Heart right ventricle (tissue), 16 donors: ENCODE results near the gene C9orf153. TPM values are rescaled to one million over a fixed set of nuclear protein-coding genes. Genes with fewer than 3 reads are reported as not detected.

Source experiments
- ATAC-seq, 8 donors: fragments of 200-7000 bp; cut with Tn5 transposase; one replicate each; pipeline ENCODE4 v1.9.1; 2020; ENCODE audit warnings: mild to moderate bottlenecking in 8 of 8, moderate library complexity in 8 of 8, moderate number of reproducible peaks in 1 of 8
- DNase-seq, 2 donors: peaks; one replicate each; pipeline ENCODE4 v3.0.0-alpha.2; 2020
- H3K27ac ChIP-seq, 10 donors: fragments of 200-600 bp; sonication (generic) in 2 of 10; one replicate each; pipeline versions ENCODE4 v1.5.0 to v1.8.0; 2020 to 2022; ENCODE audit warnings: mild to moderate bottlenecking in 3 of 10
- H3K27me3 ChIP-seq, 7 donors: fragments of 200-600 bp; one replicate each; pipeline ENCODE4 v1.8.0; 2021 to 2022; ENCODE audit warnings: mild to moderate bottlenecking in 2 of 7
- H3K36me3 ChIP-seq, 9 donors: fragments of 200-600 bp; sonication (generic) in 1 of 9; one replicate each; pipeline versions ENCODE4 v1.5.0 to v1.8.0; 2020 to 2022; ENCODE audit warnings: mild to moderate bottlenecking in 2 of 9
- H3K4me1 ChIP-seq, 9 donors: fragments of 200-600 bp; sonication (generic) in 1 of 9; one replicate each; pipeline versions ENCODE4 v1.5.0 to v1.8.0; 2020 to 2022; ENCODE audit warnings: mild to moderate bottlenecking in 4 of 9
- H3K4me3 ChIP-seq, 10 donors: fragments of 200-600 bp; sonication (generic) in 2 of 10; one replicate each; pipeline versions ENCODE4 v1.5.0 to v1.8.0; 2020 to 2022; ENCODE audit warnings: mild to moderate bottlenecking in 7 of 10, moderate library complexity in 2 of 10
- H3K9me3 ChIP-seq, 11 donors: fragments of 200-600 bp in 10 of 11; sonication (generic) in 2 of 11; one replicate each; pipeline versions ENCODE4 v1.5.0 to v1.8.0; 2013 to 2022; ENCODE audit warnings: mild to moderate bottlenecking in 2 of 11, control low read depth in 1 of 11, moderate library complexity in 1 of 11
- CTCF ChIP-seq, 9 donors: fragments of 200-600 bp; sonication (generic) in 2 of 9; IDR thresholded peaks; one replicate each; pipeline versions ENCODE4 v1.5.0 to v1.8.0; 2021 to 2022; ENCODE audit warnings: antibody characterized with exemption in 9 of 9, mild to moderate bottlenecking in 5 of 9, moderate library complexity in 1 of 9
- WGBS, 2 donors: extraction: QIAGEN DNeasy Blood & Tissue Kit; methylation state at CpG; one replicate each; pipeline ENCODE4 v1.1.7; 2013; ENCODE audit warnings: inconsistent platforms in 1 of 2; 5-methylcytosine and 5-hydroxymethylcytosine counted together
- intact Hi-C, 10 donors: fragments of 100-400 bp; cut with DNase I; formaldehyde crosslinking; loops; one replicate each; pipeline versions ENCODE4 v1.11.1 to v1.14.2; 2022
- polyA plus RNA-seq, 2 donors: library from polyadenylated mRNA; stranded (reverse); fragments of 200-250 nt; gene quantifications; one replicate each; pipeline ENCODE4 v1.2.3, GENCODE V29; 2013
- total RNA-seq, 10 donors: library from RNA; stranded (reverse); fragmentation: NEBNext Ultra II Directional in 3 of 10; extraction: Animal tissue kit (Norgen Biotek cat#: 25700) in 3 of 10; gene quantifications; one replicate each; pipeline versions ENCODE4 v1.2.1 to v1.2.4, GENCODE V29; 2021 to 2023
- donor health status: Arrhythmogenic right ventricular cardiomyopathy.
- donor health status: ischemic (EF 13 %, LVEDD 7.1; RV severe dilation, severe dysfunction).
- donor health status: healthy with polysubstance abuse.
- donor health status: DM: no; HTN: yes; CAD: no.
- donor health status: DM: no; HTN: no; CAD: no.
- donor health status: ischemic (EF 25% LVEDD 6.9; RV normal size, moderate dysfunction).
- donor health status: ischemic (EF 25% LVEDD 5.7; RV mildly dilated, moderate dysfunction).
- donor health status: healthy.
- donor health status: DM: yes; HTN: yes; CAD: no.
- donor health status: Ischemic cardiomyopathy.
- donor health status: ischemic (EF 35%, LVEDD 5.7; RV mildly dilated, moderate dysfunction).
- donor health status: nonischemic (EF 11% LVEDD 7.7; RV severe dilation, severe dysfunction).
- donor health status: DM: yes; HTN: yes; CAD: no.
- donor health status: PGD.
- donor health status: ischemic (EF 29% LVEDD 5.4; RV normal size, mild dysfunction).
- donor health status: nonischemic (EF 23%, LVEDD 6.1; RV moderate dilation, normal function).

The C9orf153 gene
- total and polyA plus RNA-seq, 12 donors = 0.06 to 0.72 (median 0.34) TPM; not detected in 2

GRCh38 chr9:86230858-86231257, 28.6 kb downstream of the C9orf153 start:
- ATAC-seq = no peak
- H3K4me1 ChIP-seq = no peaks in the 10 kb centered on the region
- 73 to 77% methylated on average over 2 of the region's 2 CpGs for WGBS, 2 donors
- H3K27me3 ChIP-seq = peaks cover 0 to 4% (median 0%) of the 10 kb centered on the region in 7 donors
- H3K4me3 ChIP-seq = no peak overlapping the region
- H3K27ac ChIP-seq = no peak overlapping the region
- no peak for TF ChIP-seq CTCF (IDR thresholded peaks at IDR 0.05)
- intact Hi-C loops = no loop called here
- H3K36me3 ChIP-seq = peaks cover 0 to 7% (median 0%) of the 10 kb centered on the region in 9 donors
- no peak for DNase-seq
- H3K9me3 ChIP-seq = no peaks in the 10 kb centered on the region

GRCh38 chr9:86222667-86223066, 36.8 kb downstream of the C9orf153 start:
- no peak overlapping the region for H3K27ac ChIP-seq
- DNase-seq (no peak), ATAC-seq (peak in 3 of 8 donors; percentile 18 to 54 (median 38))
- TF ChIP-seq CTCF (IDR thresholded peaks at IDR 0.05) = no peak
- H3K4me3 ChIP-seq = no peak overlapping the region
- peaks cover 0 to 2% (median 0%) of the 10 kb centered on the region in 9 donors for H3K36me3 ChIP-seq
- WGBS, 2 donors = 80 to 85% methylated on average over 4 of the region's 4 CpGs
- intact Hi-C loops = no loop called here
- H3K9me3 ChIP-seq = no peaks in the 10 kb centered on the region
- H3K27me3 ChIP-seq = no peaks in the 10 kb centered on the region
- no peaks in the 10 kb centered on the region for H3K4me1 ChIP-seq

GRCh38 chr9:86219606-86220005, 39.9 kb downstream of the C9orf153 start:
- intact Hi-C loops = no loop called here
- no peaks in the 10 kb centered on the region for H3K4me1 ChIP-seq
- H3K36me3 ChIP-seq = no peaks in the 10 kb centered on the region
- H3K27ac ChIP-seq = no peak overlapping the region
- no peaks in the 10 kb centered on the region for H3K27me3 ChIP-seq
- 80 to 84% methylated on average over 3 of the region's 3 CpGs for WGBS, 2 donors
- no peak for TF ChIP-seq CTCF (IDR thresholded peaks at IDR 0.05)
- DNase-seq (no peak), ATAC-seq (no peak)
- H3K4me3 ChIP-seq = no peak overlapping the region
- H3K9me3 ChIP-seq = no peaks in the 10 kb centered on the region

GRCh38 chr9:86217076-86217755, 42.2 kb downstream of the C9orf153 start:
- DNase-seq = no peak
- Histone ChIP-seq H3K9me3 (no peaks in the 10 kb centered on the region), H3K4me1 (no peaks in the 10 kb centered on the region), H3K27me3 (no peaks in the 10 kb centered on the region), H3K36me3 (no peaks in the 10 kb centered on the region), H3K27ac (no peak overlapping the region), H3K4me3 (no peak overlapping the region)
- no peak for ATAC-seq
- intact Hi-C loops = no loop called here
- no peak for TF ChIP-seq CTCF (IDR thresholded peaks at IDR 0.05)
- 88% methylated on average over 7 of the region's 7 CpGs for WGBS, 2 donors
